HL-60 (cell line): ENCODE measurements around the gene GUCA2A.

Source experiments
- DNase-seq, 2 experiments: peaks; one replicate each; pipeline ENCODE4 v3.0.0-alpha.2; 2010 to 2020; ENCODE audit warnings: low read depth in 1 of 2, low spot score in 1 of 2
- H3K27ac ChIP-seq: fragments of 250-450 bp; sonication (Bioruptor Pico); replicated peaks from 2 replicates; pipeline ENCODE4 v1.5.1; 2020; ENCODE audit warnings: mild to moderate bottlenecking, moderate library complexity
- H3K27me3 ChIP-seq: fragments of 250-450 bp; sonication (Bioruptor Pico); 2 replicates; pipeline ENCODE4 v1.5.1; 2021; ENCODE audit warnings: mild to moderate bottlenecking, moderate library complexity; ENCODE audit not compliant: insufficient read depth, poor library complexity, severe bottlenecking
- H3K4me3 ChIP-seq: replicated peaks from 2 replicates; pipeline ENCODE4 v1.5.1; 2011; ENCODE audit warnings: mild to moderate bottlenecking, control low read depth, low read length; ENCODE audit not compliant: insufficient read depth
- GABPA ChIP-seq: IDR thresholded peaks from 2 replicates; pipeline ENCODE4 v1.6.1; 2012; ENCODE audit warnings: low read depth
- POLR2AphosphoS5 ChIP-seq: IDR thresholded peaks from 2 replicates; pipeline ENCODE4 v1.6.1; 2012; ENCODE audit warnings: low read depth
- SPI1 ChIP-seq: IDR thresholded peaks from 2 replicates; pipeline ENCODE4 v1.6.1; 2012; ENCODE audit warnings: low read depth, mild to moderate bottlenecking, borderline replicate concordance
- TF ChIP-seq, protein P1 (sequence below): IDR thresholded peaks from 2 replicates; pipeline ENCODE4 v1.6.1; 2012; ENCODE audit warnings: low read depth; ENCODE audit not compliant: insufficient replicate concordance
- TF ChIP-seq, protein P2 (sequence below): IDR thresholded peaks from one replicate; pipeline ENCODE4 v1.5.1; 2011; ENCODE audit warnings: low read length, control low read depth, inconsistent platforms; ENCODE audit not compliant: insufficient read depth

Gene GUCA2A

DNA sequence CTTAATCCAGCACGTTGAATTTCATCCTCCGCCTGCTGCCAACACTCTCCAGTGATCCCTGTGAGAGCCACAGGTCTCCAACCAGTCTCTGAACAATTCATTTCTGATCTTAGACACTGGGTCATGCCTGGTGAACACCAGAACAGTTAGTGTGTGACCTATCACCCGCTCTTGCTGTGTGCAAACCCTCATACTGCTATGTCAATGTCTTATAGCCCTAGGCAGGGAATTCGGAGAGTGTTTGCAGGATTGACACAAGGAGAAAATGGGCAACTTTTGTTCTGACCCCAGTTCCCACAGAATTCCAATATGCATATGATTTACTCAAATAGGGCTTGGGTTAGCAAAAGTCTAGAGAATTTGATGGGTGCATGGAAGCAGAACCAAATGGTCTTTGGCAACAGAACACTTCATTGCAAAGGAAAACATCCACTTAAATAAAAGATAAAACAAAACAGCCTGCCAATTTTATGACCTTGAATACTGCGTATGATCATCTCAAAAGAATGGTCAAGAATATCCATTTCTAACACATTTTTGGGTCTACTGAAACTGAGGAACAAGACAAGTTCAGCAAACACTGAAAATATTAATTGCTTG, 34.4 kb downstream of the GUCA2A start:
- H3K27me3 ChIP-seq, result no peaks in the 10 kb centered on the region
- no peak overlapping the region for H3K4me3 ChIP-seq
- DNase-seq, result no peak
- TF ChIP-seq POLR2AphosphoS5 (no peak), SPI1 (no peak), GABPA (no peak)
- TF ChIP-seq, protein P1, sequence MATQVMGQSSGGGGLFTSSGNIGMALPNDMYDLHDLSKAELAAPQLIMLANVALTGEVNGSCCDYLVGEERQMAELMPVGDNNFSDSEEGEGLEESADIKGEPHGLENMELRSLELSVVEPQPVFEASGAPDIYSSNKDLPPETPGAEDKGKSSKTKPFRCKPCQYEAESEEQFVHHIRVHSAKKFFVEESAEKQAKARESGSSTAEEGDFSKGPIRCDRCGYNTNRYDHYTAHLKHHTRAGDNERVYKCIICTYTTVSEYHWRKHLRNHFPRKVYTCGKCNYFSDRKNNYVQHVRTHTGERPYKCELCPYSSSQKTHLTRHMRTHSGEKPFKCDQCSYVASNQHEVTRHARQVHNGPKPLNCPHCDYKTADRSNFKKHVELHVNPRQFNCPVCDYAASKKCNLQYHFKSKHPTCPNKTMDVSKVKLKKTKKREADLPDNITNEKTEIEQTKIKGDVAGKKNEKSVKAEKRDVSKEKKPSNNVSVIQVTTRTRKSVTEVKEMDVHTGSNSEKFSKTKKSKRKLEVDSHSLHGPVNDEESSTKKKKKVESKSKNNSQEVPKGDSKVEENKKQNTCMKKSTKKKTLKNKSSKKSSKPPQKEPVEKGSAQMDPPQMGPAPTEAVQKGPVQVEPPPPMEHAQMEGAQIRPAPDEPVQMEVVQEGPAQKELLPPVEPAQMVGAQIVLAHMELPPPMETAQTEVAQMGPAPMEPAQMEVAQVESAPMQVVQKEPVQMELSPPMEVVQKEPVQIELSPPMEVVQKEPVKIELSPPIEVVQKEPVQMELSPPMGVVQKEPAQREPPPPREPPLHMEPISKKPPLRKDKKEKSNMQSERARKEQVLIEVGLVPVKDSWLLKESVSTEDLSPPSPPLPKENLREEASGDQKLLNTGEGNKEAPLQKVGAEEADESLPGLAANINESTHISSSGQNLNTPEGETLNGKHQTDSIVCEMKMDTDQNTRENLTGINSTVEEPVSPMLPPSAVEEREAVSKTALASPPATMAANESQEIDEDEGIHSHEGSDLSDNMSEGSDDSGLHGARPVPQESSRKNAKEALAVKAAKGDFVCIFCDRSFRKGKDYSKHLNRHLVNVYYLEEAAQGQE, result no peak
- TF ChIP-seq, protein P2, sequence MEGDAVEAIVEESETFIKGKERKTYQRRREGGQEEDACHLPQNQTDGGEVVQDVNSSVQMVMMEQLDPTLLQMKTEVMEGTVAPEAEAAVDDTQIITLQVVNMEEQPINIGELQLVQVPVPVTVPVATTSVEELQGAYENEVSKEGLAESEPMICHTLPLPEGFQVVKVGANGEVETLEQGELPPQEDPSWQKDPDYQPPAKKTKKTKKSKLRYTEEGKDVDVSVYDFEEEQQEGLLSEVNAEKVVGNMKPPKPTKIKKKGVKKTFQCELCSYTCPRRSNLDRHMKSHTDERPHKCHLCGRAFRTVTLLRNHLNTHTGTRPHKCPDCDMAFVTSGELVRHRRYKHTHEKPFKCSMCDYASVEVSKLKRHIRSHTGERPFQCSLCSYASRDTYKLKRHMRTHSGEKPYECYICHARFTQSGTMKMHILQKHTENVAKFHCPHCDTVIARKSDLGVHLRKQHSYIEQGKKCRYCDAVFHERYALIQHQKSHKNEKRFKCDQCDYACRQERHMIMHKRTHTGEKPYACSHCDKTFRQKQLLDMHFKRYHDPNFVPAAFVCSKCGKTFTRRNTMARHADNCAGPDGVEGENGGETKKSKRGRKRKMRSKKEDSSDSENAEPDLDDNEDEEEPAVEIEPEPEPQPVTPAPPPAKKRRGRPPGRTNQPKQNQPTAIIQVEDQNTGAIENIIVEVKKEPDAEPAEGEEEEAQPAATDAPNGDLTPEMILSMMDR, result no peak
- no peak overlapping the region for H3K27ac ChIP-seq

DNA sequence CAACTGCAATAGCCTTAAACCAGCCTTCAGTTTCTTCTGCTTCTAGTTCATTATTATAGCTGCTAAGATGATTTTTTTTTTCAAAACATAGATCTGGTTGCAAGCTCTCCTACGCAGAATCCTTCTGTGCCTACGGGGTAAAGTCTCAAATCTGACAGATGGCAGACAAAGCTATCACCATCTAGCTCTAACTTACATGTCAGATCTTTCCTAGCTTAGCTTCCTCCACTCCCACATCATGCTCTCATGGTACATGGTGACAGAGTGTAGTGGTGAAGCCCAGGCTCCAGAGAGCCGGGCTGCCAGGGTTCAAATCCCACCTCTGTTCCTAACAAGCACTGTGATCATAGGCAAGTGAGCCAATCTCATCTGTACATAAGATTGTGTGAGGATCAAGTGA, 35.6 kb downstream of the GUCA2A start:
- no peak overlapping the region for H3K27ac ChIP-seq
- H3K27me3 ChIP-seq, result no peaks in the 10 kb centered on the region
- no peak overlapping the region for H3K4me3 ChIP-seq
- TF ChIP-seq, protein P2, result no peak
- TF ChIP-seq, protein P1, result no peak
- no peak for TF ChIP-seq GABPA
- no peak for TF ChIP-seq POLR2AphosphoS5
- no peak for TF ChIP-seq SPI1
- no peak for DNase-seq

DNA sequence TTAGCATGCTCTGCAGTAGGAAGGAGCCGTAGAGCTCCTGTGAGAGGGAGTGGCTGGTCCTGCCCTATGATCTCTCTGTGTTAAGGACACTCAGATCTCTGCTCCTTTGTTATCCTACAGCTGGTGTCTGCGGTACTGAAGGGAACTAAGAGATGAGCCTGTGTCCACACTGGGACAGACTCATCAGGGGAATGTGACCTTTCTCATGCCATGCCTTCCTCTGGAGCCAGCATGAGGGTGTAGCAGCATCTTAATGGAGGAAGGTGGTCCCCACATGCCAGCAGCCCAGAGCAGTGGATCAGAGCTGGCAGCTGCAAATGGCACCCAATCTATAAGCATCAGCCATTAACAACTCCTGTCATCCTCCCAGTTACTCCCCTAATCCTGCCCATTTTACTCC, 36.0 kb downstream of the GUCA2A start:
- no peak for TF ChIP-seq SPI1
- TF ChIP-seq, protein P2, result no peak
- TF ChIP-seq, protein P1, result no peak
- TF ChIP-seq POLR2AphosphoS5, result no peak
- TF ChIP-seq GABPA, result no peak
- Histone ChIP-seq H3K27me3 (no peaks in the 10 kb centered on the region), H3K4me3 (no peak overlapping the region), H3K27ac (no peak overlapping the region)
- DNase-seq, result no peak
